ENCODE results near the gene SLC17A6. TPM values are rescaled to one million over a fixed set of nuclear protein-coding genes. Genes with fewer than 3 reads are reported as not detected.

The SLC17A6 gene
- total RNA-seq, 1 experiment from 2014 or later = not detected

- H3K4me2 ChIP-seq = no peak overlapping the region
- H3K79me2 ChIP-seq (ENCODE audit: low read depth) = no peaks in the 10 kb centered on the region
- no peaks in the 10 kb centered on the region for H3F3A ChIP-seq (ENCODE audit: insufficient read depth, low read depth)
- H3K9me3 ChIP-seq (ENCODE audit: insufficient read depth, low read depth) = no peaks in the 10 kb centered on the region
- BruUV-seq (replicated peaks) = no TSS peak
- intact Hi-C loops (cut with micrococcal nuclease; ENCODE audit: unreplicated experiment) = no loop called here
- H3K36me3 ChIP-seq (ENCODE audit: low read depth) = no peaks in the 10 kb centered on the region
- H3K4me1 ChIP-seq (replicated peaks; ENCODE audit: insufficient read depth) = no peaks in the 10 kb centered on the region
- ChIA-PET POLR2A (ENCODE audit: unreplicated experiment) (no interaction called here), CTCF (no interaction called here)
- peaks cover 52% of the 10 kb centered on the region for H3K27me3 ChIP-seq (ENCODE audit: insufficient read depth, low read depth)
- H3K4me3 ChIP-seq = no peak overlapping the region
- no peaks in the 10 kb centered on the region for H4K20me1 ChIP-seq (ENCODE audit: insufficient read depth)
- no peak overlapping the region for H2AFZ ChIP-seq
- no peak overlapping the region for H3K27ac ChIP-seq
- TF ChIP-seq CTCF (conservative IDR thresholded peaks at IDR 0.05) = no peak
- no peak for TF ChIP-seq EZH2 (IDR thresholded peaks at IDR 0.05; ENCODE audit: low read depth)
- no peak for DNase-seq
- H3K9me2 ChIP-seq (ENCODE audit: insufficient read depth) = no peaks in the 10 kb centered on the region
Measured at GRCh38 chr11:22339611-22340010, 1.4 kb downstream of the SLC17A6 start.

GRCh38 chr11:22340235-22340634, 2.1 kb downstream of the SLC17A6 start:
- ChIA-PET CTCF (no interaction called here), POLR2A (ENCODE audit: unreplicated experiment) (no interaction called here)
- Histone ChIP-seq H3F3A (ENCODE audit: insufficient read depth, low read depth) (no peaks in the 10 kb centered on the region), H3K4me3 (no peak overlapping the region), H3K4me2 (no peak overlapping the region), H3K36me3 (ENCODE audit: low read depth) (no peaks in the 10 kb centered on the region), H4K20me1 (ENCODE audit: insufficient read depth) (no peaks in the 10 kb centered on the region), H3K9me3 (ENCODE audit: insufficient read depth, low read depth) (no peaks in the 10 kb centered on the region), H2AFZ (no peak overlapping the region), H3K9me2 (ENCODE audit: insufficient read depth) (no peaks in the 10 kb centered on the region), H3K27ac (no peak overlapping the region), H3K27me3 (ENCODE audit: insufficient read depth, low read depth) (peaks cover 54% of the 10 kb centered on the region), H3K79me2 (ENCODE audit: low read depth) (no peaks in the 10 kb centered on the region), H3K4me1 (replicated peaks; ENCODE audit: insufficient read depth) (no peaks in the 10 kb centered on the region)
- no TSS peak for BruUV-seq (replicated peaks)
- TF ChIP-seq EZH2 (IDR thresholded peaks at IDR 0.05; ENCODE audit: low read depth) (no peak), CTCF (conservative IDR thresholded peaks at IDR 0.05) (no peak)
- intact Hi-C loops (cut with micrococcal nuclease; ENCODE audit: unreplicated experiment) = no loop called here
- no peak for DNase-seq

GRCh38 chr11:22340701-22341587, 2.8 kb downstream of the SLC17A6 start:
- no peak for TF ChIP-seq EZH2 (IDR thresholded peaks at IDR 0.05; ENCODE audit: low read depth)
- TF ChIP-seq CTCF (conservative IDR thresholded peaks at IDR 0.05) = no peak
- H2AFZ ChIP-seq = no peak overlapping the region
- H3K4me1 ChIP-seq (replicated peaks; ENCODE audit: insufficient read depth) = no peaks in the 10 kb centered on the region
- H3K79me2 ChIP-seq (ENCODE audit: low read depth) = no peaks in the 10 kb centered on the region
- no peaks in the 10 kb centered on the region for H3K9me2 ChIP-seq (ENCODE audit: insufficient read depth)
- no peak overlapping the region for H3K4me2 ChIP-seq
- H3K27me3 ChIP-seq (ENCODE audit: insufficient read depth, low read depth) = peaks cover 54% of the 10 kb centered on the region
- H3K36me3 ChIP-seq (ENCODE audit: low read depth) = no peaks in the 10 kb centered on the region
- BruUV-seq (replicated peaks) = no TSS peak
- no peaks in the 10 kb centered on the region for H4K20me1 ChIP-seq (ENCODE audit: insufficient read depth)
- H3K27ac ChIP-seq = no peak overlapping the region
- ChIA-PET CTCF (no interaction called here), POLR2A (ENCODE audit: unreplicated experiment) (no interaction called here)
- DNase-seq = no peak
- no peaks in the 10 kb centered on the region for H3F3A ChIP-seq (ENCODE audit: insufficient read depth, low read depth)
- intact Hi-C loops (cut with micrococcal nuclease; ENCODE audit: unreplicated experiment) = no loop called here
- H3K4me3 ChIP-seq = no peak overlapping the region
- H3K9me3 ChIP-seq (ENCODE audit: insufficient read depth, low read depth) = no peaks in the 10 kb centered on the region

All from PC-9 (cell line).